Thoracic aorta endothelial cell (primary cell): ENCODE results near the gene SPDYE17. TPM values are rescaled to one million over a fixed set of nuclear protein-coding genes. Genes with fewer than 3 reads are reported as not detected.

Experiments used
- small RNA-seq: library from RNA; depleted of rRNA; stranded (forward); fragments of <200 nt; gene quantifications from one replicate; pipeline ENCODE3, GENCODE V24; 2012
- total RNA-seq: library from RNA; depleted of rRNA; stranded (reverse); fragments of >200 nt; gene quantifications from 2 replicates; pipeline ENCODE4 v1.2.3, GENCODE V29; 2012

The SPDYE17 gene
- total RNA-seq, result not detected in 2 replicates

GRCh38 chr7:77032261-77032660 is at the start of gene SPDYE17:
Gene SPDYE17, minus strand, starts transcription at chr7:77032361. Its CDS starts 1,791 bp downstream, at chr7:77030570.

GRCh38 chr7:77062557-77062956 is 30.4 kb upstream of the SPDYE17 start, which contains the start of gene SPDYE18:
Gene SPDYE18, minus strand, starts transcription at chr7:77062558. Its CDS starts 2,046 bp downstream, at chr7:77060512.

Small RNA genes lying within 50 kb of the gene (small RNA-seq; reads per million reads assigned to genes)
- gene RF00019, result not detected

Other genes with a start within 250 kb of the SPDYE17 start
- gene SPDYE18, start 30.2 kb upstream of the SPDYE17 start, total RNA-seq, result 0.14 TPM in 1 of 2 replicates, not detected in the other
- 1.1 and 2.2 TPM in 2 replicates for gene CCDC146, start 90.3 kb upstream of the SPDYE17 start, total RNA-seq
- 0.13 and 0.22 TPM in 2 replicates for gene FGL2, start 167.5 kb upstream of the SPDYE17 start, total RNA-seq